Testis (tissue), 3 donors: ENCODE results near the gene KPTN. TPM values are rescaled to one million over a fixed set of nuclear protein-coding genes. Genes with fewer than 3 reads are reported as not detected.
A peak's percentile ranks its signal among the peaks of the same experiment; 100 is the strongest.

Experiments used
- DNase-seq: peaks from one replicate; pipeline ENCODE4 v3.0.0-alpha.2; 2019
- H3K27ac ChIP-seq, 2 donors: fragments of 200-600 bp; sonication (generic); one replicate each; pipeline ENCODE4 v1.5.1; 2019
- H3K27me3 ChIP-seq: fragments of 200-600 bp; sonication (generic); one replicate; pipeline ENCODE4 v1.5.1; 2019
- H3K36me3 ChIP-seq: fragments of 200-600 bp; sonication (generic); one replicate; pipeline ENCODE4 v1.5.1; 2017; ENCODE audit warnings: low read depth; ENCODE audit errors: missing control alignments
- H3K4me1 ChIP-seq: fragments of 200-600 bp; sonication (generic); one replicate; pipeline ENCODE4 v1.5.1; 2019
- H3K4me3 ChIP-seq, 2 donors: fragments of 200-600 bp; sonication (generic); one replicate each; pipeline ENCODE4 v1.5.1; 2017 to 2019
- H3K9me3 ChIP-seq: fragments of 200-600 bp; sonication (generic); one replicate; pipeline ENCODE4 v1.5.1; 2017
- POLR2A ChIP-seq: fragments of 450-650 bp; IDR thresholded peaks from one replicate; pipeline ENCODE4 v1.6.1; 2017; ENCODE audit warnings: antibody characterized with exemption, mild to moderate bottlenecking, moderate library complexity
- WGBS, 2 donors: methylation state at CpG; one replicate each; pipeline ENCODE4 v1.1.5; 2018; 5-methylcytosine and 5-hydroxymethylcytosine counted together
- intact Hi-C: fragments of 100-400 bp; cut with DNase I; formaldehyde crosslinking; loops from one replicate; pipeline ENCODE4 v1.15.1; 2023; ENCODE audit warnings: low total_unique reads
- polyA plus RNA-seq: library from polyadenylated mRNA; stranded (reverse); fragments of 350-450 nt; fragmentation: Illumina TruSeq; extraction: RNeasy Lipid Tissue Mini Kit (QIAGEN cat#74804); gene quantifications from one replicate; pipeline ENCODE4 v1.2.3, GENCODE V29; 2014; ENCODE audit warnings: low read depth, low replicate concordance; ENCODE audit not compliant: insufficient read depth
- total RNA-seq, 2 donors: library from RNA; depleted of rRNA; stranded (reverse); fragments of >200 nt; gene quantifications; one replicate each; pipeline ENCODE4 v1.2.3, GENCODE V29; 2016
- TF ChIP-seq, protein P1 (sequence below), 3 experiments: fragments of 450-650 bp in 2 of 3; fragments of 200-600 bp in 1 of 3; sonication (generic) in 1 of 3; IDR thresholded peaks; one replicate each; pipeline ENCODE4 v1.5.1; 2016 to 2019; ENCODE audit warnings: antibody characterized with exemption in 3 of 3, mild to moderate bottlenecking in 2 of 3, moderate library complexity in 1 of 3

Gene KPTN
- total and polyA plus RNA-seq, 3 donors from 2014 or later, result 12.9 to 30.0 (median 13.5) TPM

DNA sequence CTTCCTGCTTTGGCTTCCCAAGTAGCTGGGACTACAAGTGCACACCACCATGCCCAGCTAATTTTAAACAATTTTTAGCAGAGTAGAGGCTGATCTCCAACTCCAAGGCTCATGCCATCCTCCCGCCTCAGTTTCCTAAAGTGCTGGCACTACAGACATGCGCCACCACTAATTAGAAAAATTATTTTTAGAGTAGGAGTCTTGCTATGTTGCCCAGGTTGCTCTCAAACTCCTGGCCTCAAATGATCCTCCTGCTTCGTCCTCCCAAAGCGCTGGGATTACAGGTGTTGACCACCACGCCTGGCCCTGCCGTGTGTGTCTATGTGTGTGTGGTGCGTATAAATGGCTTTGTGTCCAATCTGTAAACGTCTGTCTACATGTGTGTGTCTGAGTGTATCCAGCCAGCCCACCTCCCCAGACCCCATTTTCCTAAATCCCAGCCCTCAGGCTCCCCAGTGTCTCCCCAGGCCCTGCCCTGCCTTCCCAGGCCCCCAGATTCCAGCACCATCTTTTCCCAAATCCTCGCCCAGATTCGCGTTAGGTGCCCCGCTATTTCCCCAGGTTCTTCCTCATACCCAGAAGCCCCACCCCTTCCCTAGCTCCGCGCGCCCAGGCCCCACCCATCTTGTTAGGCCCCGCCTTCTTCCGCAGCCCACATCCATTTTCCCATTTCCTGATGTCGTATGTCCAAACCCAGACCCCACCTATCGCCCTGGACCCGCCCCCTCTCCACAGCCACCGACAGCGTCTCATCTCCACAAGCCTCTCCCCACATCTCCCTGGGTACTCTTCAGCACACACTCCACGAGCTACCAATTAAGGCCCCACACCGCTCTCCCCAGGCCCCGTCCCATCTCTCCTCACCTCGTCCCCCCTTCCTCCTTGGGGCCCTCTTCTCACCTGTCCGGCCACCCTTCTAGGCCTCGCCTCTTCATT, 37.2 kb downstream of the KPTN start:
- Histone ChIP-seq H3K27ac (no peak overlapping the region), H3K27me3 (no peaks in the 10 kb centered on the region), H3K9me3 (no peaks in the 10 kb centered on the region), H3K36me3 (no peaks in the 10 kb centered on the region), H3K4me1 (peaks cover 14% of the 10 kb centered on the region), H3K4me3 (peak overlapping the region; percentile 34 to 43)
- intact Hi-C loops, result no loop called here
- DNase-seq, result peak; percentile 64
- TF ChIP-seq, protein P1, sequence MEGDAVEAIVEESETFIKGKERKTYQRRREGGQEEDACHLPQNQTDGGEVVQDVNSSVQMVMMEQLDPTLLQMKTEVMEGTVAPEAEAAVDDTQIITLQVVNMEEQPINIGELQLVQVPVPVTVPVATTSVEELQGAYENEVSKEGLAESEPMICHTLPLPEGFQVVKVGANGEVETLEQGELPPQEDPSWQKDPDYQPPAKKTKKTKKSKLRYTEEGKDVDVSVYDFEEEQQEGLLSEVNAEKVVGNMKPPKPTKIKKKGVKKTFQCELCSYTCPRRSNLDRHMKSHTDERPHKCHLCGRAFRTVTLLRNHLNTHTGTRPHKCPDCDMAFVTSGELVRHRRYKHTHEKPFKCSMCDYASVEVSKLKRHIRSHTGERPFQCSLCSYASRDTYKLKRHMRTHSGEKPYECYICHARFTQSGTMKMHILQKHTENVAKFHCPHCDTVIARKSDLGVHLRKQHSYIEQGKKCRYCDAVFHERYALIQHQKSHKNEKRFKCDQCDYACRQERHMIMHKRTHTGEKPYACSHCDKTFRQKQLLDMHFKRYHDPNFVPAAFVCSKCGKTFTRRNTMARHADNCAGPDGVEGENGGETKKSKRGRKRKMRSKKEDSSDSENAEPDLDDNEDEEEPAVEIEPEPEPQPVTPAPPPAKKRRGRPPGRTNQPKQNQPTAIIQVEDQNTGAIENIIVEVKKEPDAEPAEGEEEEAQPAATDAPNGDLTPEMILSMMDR (IDR thresholded peaks at IDR 0.05), result no peak
- no peak for TF ChIP-seq POLR2A
- WGBS, 2 donors, result 12 to 15% methylated on average over 27 to 28 of the region's 28 CpGs

- H3K27me3 ChIP-seq, result no peaks in the 10 kb centered on the region
Measured at GRCh38 chr19:47445937-47446402, 38.0 kb downstream of the KPTN start.

DNA sequence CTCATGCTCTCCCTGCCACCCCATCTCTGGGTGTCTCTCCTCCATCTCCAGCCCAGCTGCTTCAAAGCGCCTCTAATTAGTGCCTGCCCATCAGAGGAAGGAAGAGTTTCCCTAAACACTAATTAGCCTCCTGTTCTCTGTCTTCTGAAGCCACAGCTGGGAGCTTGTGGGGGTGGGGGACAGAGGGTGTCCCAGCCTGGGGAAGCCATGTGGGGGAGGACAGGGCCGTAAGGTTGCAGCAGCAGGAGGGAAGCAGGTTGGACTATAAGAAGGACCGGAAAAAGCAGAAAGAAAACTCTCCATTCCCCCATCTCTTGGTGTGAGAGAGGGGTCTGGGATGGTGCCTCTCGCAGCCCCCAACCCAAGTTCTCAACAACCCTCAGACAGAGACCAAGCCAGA, 38.5 kb downstream of the KPTN start:
- Histone ChIP-seq H3K27me3 (no peaks in the 10 kb centered on the region), H3K4me3 (no peak overlapping the region), H3K4me1 (peaks cover 14% of the 10 kb centered on the region), H3K36me3 (no peaks in the 10 kb centered on the region), H3K27ac (no peak overlapping the region), H3K9me3 (no peaks in the 10 kb centered on the region)
- TF ChIP-seq, protein P1 (IDR thresholded peaks at IDR 0.05), result no peak
- no peak for TF ChIP-seq POLR2A
- no peak for DNase-seq
- 21 to 25% methylated on average over 4 of the region's 4 CpGs for WGBS, 2 donors
- intact Hi-C loops, result no loop called here

More at GRCh38 chr19:47445937-47446402, 38.0 kb downstream of the KPTN start:
- Histone ChIP-seq H3K4me3 (no peak overlapping the region), H3K36me3 (no peaks in the 10 kb centered on the region), H3K4me1 (peaks cover 14% of the 10 kb centered on the region), H3K27ac (no peak overlapping the region), H3K9me3 (no peaks in the 10 kb centered on the region)
- 2% methylated on average over 18 to 22 of the region's 22 CpGs for WGBS, 2 donors
- DNase-seq, result peak; percentile 87
- no peak for TF ChIP-seq POLR2A
- intact Hi-C loops, result no loop called here

DNA sequence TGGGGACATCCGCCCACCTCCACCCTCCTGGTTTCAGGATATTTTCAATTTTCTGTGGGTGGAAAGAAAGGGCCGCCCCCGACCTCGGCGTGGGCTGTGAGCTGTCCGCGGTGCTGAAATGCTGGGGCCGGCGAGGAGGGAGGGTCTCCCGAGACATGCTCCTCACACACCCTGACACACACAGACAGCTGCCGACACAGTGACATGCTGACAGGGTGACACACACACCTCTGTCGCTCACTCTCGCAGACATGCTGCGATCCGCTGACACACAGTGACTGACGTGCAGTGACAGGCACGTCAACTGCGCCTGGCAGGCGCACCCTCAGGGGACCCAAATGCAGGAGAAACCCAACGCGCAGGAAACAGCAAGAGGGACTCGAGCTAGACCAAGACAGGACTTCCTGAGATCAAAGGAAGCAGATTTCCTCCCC, 39.6 kb downstream of the KPTN start:
- H3K9me3 ChIP-seq, result no peaks in the 10 kb centered on the region
- peaks cover 14% of the 10 kb centered on the region for H3K4me1 ChIP-seq
- TF ChIP-seq, protein P1 (IDR thresholded peaks at IDR 0.05), result no peak
- no peak for TF ChIP-seq POLR2A
- no peak for DNase-seq
- 21 to 22% methylated on average over 8 to 22 of the region's 22 CpGs for WGBS, 2 donors
- H3K4me3 ChIP-seq, result no peak overlapping the region
- no peak overlapping the region for H3K27ac ChIP-seq
- H3K27me3 ChIP-seq, result no peaks in the 10 kb centered on the region
- intact Hi-C loops, result no loop called here
- no peaks in the 10 kb centered on the region for H3K36me3 ChIP-seq

- no peak for TF ChIP-seq POLR2A
- TF ChIP-seq, protein P1 (IDR thresholded peaks at IDR 0.05), result no peak
- Histone ChIP-seq H3K27me3 (no peaks in the 10 kb centered on the region), H3K4me3 (no peak overlapping the region), H3K9me3 (no peaks in the 10 kb centered on the region), H3K36me3 (no peaks in the 10 kb centered on the region), H3K4me1 (peaks cover 14% of the 10 kb centered on the region), H3K27ac (no peak overlapping the region)
- no peak for DNase-seq
- intact Hi-C loops, result no loop called here
- WGBS, 2 donors, result 67 to 71% methylated on average over 12 of the region's 12 CpGs
Measured at GRCh38 chr19:47443331-47443730, 40.7 kb downstream of the KPTN start.
